ENCODE results near the gene GABBR2. TPM values are rescaled to one million over a fixed set of nuclear protein-coding genes. Genes with fewer than 3 reads are reported as not detected.

GABBR2 gene
- total RNA-seq, 1 experiment from 2014 or later = not detected

DNA sequence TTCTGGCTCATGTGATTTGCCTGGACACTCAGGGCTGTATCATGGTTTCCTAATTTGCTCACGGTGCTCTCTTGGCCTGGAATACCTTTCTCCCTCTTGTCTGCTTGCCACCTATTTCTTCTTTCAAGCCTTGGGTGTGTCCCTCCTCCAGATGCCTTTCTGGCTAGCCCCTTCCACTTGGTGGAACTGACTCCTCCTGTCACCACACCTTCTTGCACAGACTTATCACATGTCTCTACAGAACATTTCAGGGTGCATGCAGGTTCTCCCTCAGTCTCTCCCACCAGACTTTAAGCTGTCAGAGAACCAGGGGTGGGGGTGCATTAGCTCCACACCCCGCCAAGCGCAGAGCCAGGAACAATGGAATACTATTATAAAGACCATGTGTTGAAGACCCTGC lies 455.2 kb downstream of the GABBR2 start:
- POLR2A ChIA-PET = interaction anchor here (0.7 to 5.5 kb wide), 10 partner anchors 20 to 556 kb away, joined by 3 to 91 read pairs (median 6); partner anchors contain the start of genes ANP32B, TRMO and XPA
- no TSS peak for BruUV-seq (replicated peaks)
- H3K27ac Mint-ChIP-seq (ENCODE audit: low read depth, unreplicated experiment) = peak overlapping the region; percentile 98
- H3K9me3 Mint-ChIP-seq (ENCODE audit: unreplicated experiment) = no peaks in the 10 kb centered on the region
- intact Hi-C loops (cut with micrococcal nuclease) = no loop called here
- H3K4me3 Mint-ChIP-seq (ENCODE audit: unreplicated experiment) = peak overlapping the region; percentile 96
- TF ChIP-seq, protein P1, sequence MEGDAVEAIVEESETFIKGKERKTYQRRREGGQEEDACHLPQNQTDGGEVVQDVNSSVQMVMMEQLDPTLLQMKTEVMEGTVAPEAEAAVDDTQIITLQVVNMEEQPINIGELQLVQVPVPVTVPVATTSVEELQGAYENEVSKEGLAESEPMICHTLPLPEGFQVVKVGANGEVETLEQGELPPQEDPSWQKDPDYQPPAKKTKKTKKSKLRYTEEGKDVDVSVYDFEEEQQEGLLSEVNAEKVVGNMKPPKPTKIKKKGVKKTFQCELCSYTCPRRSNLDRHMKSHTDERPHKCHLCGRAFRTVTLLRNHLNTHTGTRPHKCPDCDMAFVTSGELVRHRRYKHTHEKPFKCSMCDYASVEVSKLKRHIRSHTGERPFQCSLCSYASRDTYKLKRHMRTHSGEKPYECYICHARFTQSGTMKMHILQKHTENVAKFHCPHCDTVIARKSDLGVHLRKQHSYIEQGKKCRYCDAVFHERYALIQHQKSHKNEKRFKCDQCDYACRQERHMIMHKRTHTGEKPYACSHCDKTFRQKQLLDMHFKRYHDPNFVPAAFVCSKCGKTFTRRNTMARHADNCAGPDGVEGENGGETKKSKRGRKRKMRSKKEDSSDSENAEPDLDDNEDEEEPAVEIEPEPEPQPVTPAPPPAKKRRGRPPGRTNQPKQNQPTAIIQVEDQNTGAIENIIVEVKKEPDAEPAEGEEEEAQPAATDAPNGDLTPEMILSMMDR (IDR thresholded peaks at IDR 0.05; ENCODE audit: unreplicated experiment) = no peak
- CTCF ChIA-PET = interaction anchor here (0.9 to 3.6 kb wide), 3 partner anchors 11 to 330 kb away, joined by 3 to 15 read pairs (median 5); no protein-coding TSS in a partner anchor
- no peaks in the 10 kb centered on the region for H3K27me3 Mint-ChIP-seq (ENCODE audit: insufficient read depth, unreplicated experiment)
- peak; percentile 47 for DNase-seq (ENCODE audit: unreplicated experiment)
- H3K36me3 Mint-ChIP-seq (ENCODE audit: insufficient read depth, unreplicated experiment) = peaks cover 13% of the 10 kb centered on the region
- peaks cover 63% of the 10 kb centered on the region for H3K4me1 Mint-ChIP-seq (ENCODE audit: insufficient read depth, unreplicated experiment)

DNA sequence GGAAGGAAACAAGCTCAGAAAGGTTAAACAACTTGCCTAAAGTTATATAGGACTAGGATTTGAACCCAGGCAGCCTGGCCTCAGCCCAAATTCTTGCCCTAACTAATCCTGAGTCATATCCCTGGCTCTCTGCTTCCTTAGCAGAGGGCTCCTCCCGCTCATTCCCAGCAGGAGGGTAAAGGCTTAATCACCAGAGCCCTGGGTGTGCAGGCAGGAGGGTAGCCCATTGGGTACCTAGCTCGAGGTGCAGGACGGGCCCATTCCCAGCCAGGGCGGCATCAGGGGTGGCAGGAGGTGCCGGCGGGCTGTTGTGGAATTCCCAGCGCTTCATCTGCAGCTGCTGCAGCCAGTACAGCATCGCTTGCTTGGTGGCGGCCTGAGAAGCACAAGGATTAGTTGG lies 457.2 kb downstream of the GABBR2 start:
- Mint-ChIP-seq H3K27ac (ENCODE audit: low read depth, unreplicated experiment) (peak overlapping the region; percentile 85), H3K36me3 (ENCODE audit: insufficient read depth, unreplicated experiment) (peaks cover 29% of the 10 kb centered on the region), H3K9me3 (ENCODE audit: unreplicated experiment) (no peaks in the 10 kb centered on the region), H3K27me3 (ENCODE audit: insufficient read depth, unreplicated experiment) (no peaks in the 10 kb centered on the region), H3K4me3 (ENCODE audit: unreplicated experiment) (peak overlapping the region; percentile 96), H3K4me1 (ENCODE audit: insufficient read depth, unreplicated experiment) (peaks cover 71% of the 10 kb centered on the region)
- intact Hi-C loops (cut with micrococcal nuclease) = loop anchor here (1.0 kb wide), 2 partner anchors 19 to 28 kb away; no protein-coding TSS in a partner anchor
- ChIA-PET POLR2A (interaction anchor here (0.6 to 5.2 kb wide), 11 partner anchors 19 to 554 kb away, joined by 3 to 48 read pairs (median 3); no protein-coding TSS in a partner anchor), CTCF (interaction anchor here (0.9 to 3.6 kb wide), 6 partner anchors 13 to 178 kb away, joined by 3 to 15 read pairs (median 5); no protein-coding TSS in a partner anchor)
- no TSS peak for BruUV-seq (replicated peaks)
- TF ChIP-seq, protein P1 (IDR thresholded peaks at IDR 0.05; ENCODE audit: unreplicated experiment) = no peak
- DNase-seq (ENCODE audit: unreplicated experiment) = peak; percentile 98

DNA sequence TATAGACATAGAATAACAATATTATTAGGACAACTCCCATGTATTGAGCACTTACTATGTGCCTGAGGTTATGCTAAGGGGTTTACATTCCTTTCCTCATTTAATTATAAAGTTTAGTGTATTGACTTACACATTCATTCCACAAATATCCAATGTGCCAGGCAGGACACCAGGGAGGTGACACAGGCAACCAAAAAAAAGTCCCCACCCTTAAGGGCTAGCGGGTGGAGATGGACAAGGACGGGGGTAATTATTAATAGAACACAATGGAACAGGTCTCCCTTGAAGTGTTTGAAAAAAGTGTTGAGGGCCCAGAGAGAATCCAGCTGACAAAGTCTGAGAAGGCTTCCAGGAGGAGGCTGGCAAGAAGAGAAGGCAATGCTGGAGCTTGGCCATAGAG lies 459.0 kb downstream of the GABBR2 start:
- ChIA-PET POLR2A (interaction anchor here (2.1 to 5.2 kb wide), 2 partner anchors 20 to 27 kb away, joined by 6 to 48 read pairs; no protein-coding TSS in a partner anchor), CTCF (interaction anchor here (0.6 to 0.7 kb wide), 2 partner anchors 29 to 326 kb away, joined by 3 to 7 read pairs; no protein-coding TSS in a partner anchor)
- intact Hi-C loops (cut with micrococcal nuclease) = no loop called here
- Mint-ChIP-seq H3K27me3 (ENCODE audit: insufficient read depth, unreplicated experiment) (no peaks in the 10 kb centered on the region), H3K4me3 (ENCODE audit: unreplicated experiment) (peak overlapping the region; percentile 52), H3K9me3 (ENCODE audit: unreplicated experiment) (no peaks in the 10 kb centered on the region), H3K36me3 (ENCODE audit: insufficient read depth, unreplicated experiment) (peaks cover 33% of the 10 kb centered on the region), H3K4me1 (ENCODE audit: insufficient read depth, unreplicated experiment) (peaks cover 79% of the 10 kb centered on the region), H3K27ac (ENCODE audit: low read depth, unreplicated experiment) (peak overlapping the region; percentile 85)
- BruUV-seq (replicated peaks) = no TSS peak
- no peak for DNase-seq (ENCODE audit: unreplicated experiment)
- TF ChIP-seq, protein P1 (IDR thresholded peaks at IDR 0.05; ENCODE audit: unreplicated experiment) = no peak

DNA sequence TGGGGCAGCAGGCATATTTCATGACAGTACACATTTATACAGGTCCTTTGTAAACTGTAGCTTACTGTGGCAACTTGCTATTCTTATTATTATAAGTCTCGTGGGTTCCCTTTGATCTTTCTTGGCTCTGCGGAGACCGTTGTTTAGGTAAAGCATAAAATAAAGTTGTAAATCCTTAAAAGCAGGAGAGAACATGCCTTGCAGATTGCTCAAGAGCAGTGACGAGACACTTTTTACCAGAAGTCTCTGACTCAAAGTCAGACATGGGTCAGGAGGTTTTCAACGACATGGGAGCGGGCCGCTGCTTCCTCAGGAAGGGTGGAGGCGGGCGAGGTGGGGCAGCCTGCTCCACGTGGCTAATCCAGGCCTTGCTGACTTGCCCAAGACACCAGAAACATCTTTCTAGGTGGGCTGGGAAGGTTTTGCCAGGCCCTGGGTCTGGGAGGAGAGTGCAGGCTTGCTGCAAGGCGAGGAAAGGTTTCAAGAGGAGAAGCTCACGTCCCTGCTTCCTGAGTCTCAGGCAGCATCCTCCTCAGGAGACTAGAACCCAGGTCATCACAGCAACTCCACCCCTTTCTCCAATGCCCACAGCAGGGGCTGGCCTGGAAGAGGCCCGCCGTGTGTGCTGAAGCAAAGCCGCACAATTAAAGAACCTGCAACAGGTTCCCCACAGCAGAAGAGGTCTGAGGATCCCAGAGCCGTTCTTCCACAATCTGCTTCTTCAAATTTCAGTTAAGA lies 459.8 kb downstream of the GABBR2 start:
- intact Hi-C loops (cut with micrococcal nuclease) = no loop called here
- peak overlapping the region; percentile 24 for H3K4me3 Mint-ChIP-seq (ENCODE audit: unreplicated experiment)
- TF ChIP-seq, protein P1 (IDR thresholded peaks at IDR 0.05; ENCODE audit: unreplicated experiment) = no peak
- BruUV-seq (replicated peaks) = TSS peak; percentile 44
- ChIA-PET CTCF (interaction anchor here (0.6 to 1.6 kb wide), 9 partner anchors 8 to 525 kb away, joined by 3 to 5 read pairs (median 3); no protein-coding TSS in a partner anchor), POLR2A (interaction anchor here (0.6 to 5.2 kb wide), 11 partner anchors 8 to 326 kb away, joined by 3 to 48 read pairs (median 4); partner anchors contain the start of gene TRMO)
- DNase-seq (ENCODE audit: unreplicated experiment) = peak; percentile 99
- no peaks in the 10 kb centered on the region for H3K27me3 Mint-ChIP-seq (ENCODE audit: insufficient read depth, unreplicated experiment)
- peak overlapping the region; percentile 85 for H3K27ac Mint-ChIP-seq (ENCODE audit: low read depth, unreplicated experiment)
- no peaks in the 10 kb centered on the region for H3K9me3 Mint-ChIP-seq (ENCODE audit: unreplicated experiment)
- peaks cover 78% of the 10 kb centered on the region for H3K4me1 Mint-ChIP-seq (ENCODE audit: insufficient read depth, unreplicated experiment)
- peaks cover 42% of the 10 kb centered on the region for H3K36me3 Mint-ChIP-seq (ENCODE audit: insufficient read depth, unreplicated experiment)

Data from MCF 10A (cell line).